ENCODE measurements around the gene TTC17.

DNA sequence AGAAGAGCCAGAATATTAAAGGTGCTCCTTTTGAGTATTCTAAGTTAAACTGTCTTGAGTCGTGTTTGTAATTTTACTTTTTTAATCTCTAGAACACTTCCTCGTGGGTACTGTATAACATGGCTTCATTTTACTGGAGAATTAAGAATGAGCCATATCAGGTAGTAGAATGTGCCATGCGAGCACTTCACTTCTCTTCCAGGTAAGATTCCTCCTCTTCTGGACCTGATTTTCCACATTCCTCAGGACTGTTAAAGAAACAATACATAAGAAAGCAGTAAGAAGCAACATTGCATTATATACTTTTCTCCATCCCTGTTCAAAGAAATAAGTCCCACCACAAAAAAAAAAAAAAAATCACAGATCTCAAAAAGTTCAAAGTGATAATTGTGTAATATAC is 37.9 kb downstream of the TTC17 start:
- no peak for TF ChIP-seq FOXK2 (conservative IDR thresholded peaks at IDR 0.05 in 1 of 2, IDR thresholded peaks at IDR 0.05 in 1 of 2; ENCODE audit: low read depth in 2 of 2)
- TF ChIP-seq ERF (CRISPR knock-in tag; IDR thresholded peaks at IDR 0.05), result no peak
- no peak for TF ChIP-seq POLR2A (conservative IDR thresholded peaks at IDR 0.05)
- TF ChIP-seq, protein P1, sequence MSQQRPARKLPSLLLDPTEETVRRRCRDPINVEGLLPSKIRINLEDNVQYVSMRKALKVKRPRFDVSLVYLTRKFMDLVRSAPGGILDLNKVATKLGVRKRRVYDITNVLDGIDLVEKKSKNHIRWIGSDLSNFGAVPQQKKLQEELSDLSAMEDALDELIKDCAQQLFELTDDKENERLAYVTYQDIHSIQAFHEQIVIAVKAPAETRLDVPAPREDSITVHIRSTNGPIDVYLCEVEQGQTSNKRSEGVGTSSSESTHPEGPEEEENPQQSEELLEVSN (IDR thresholded peaks at IDR 0.05; ENCODE audit: borderline replicate concordance in 1 of 2, extremely low read depth in 1 of 2, insufficient read depth in 1 of 2, insufficient read length in 1 of 2, low read depth in 1 of 2, low read length in 1 of 2, poor library complexity in 1 of 2, severe bottlenecking in 1 of 2), result no peak
- no peak for TF ChIP-seq ZKSCAN8 (CRISPR knock-in tag; IDR thresholded peaks at IDR 0.05)
- no peak for TF ChIP-seq HNRNPUL1 (IDR thresholded peaks at IDR 0.05; ENCODE audit: low read length)
- TF ChIP-seq MAFG (tag; conservative IDR thresholded peaks at IDR 0.05), result no peak
- no peak for TF ChIP-seq CREB1 (IDR thresholded peaks at IDR 0.05)
- no peak for TF ChIP-seq CREB1 (CRISPR knock-in tag; IDR thresholded peaks at IDR 0.05)
- TF ChIP-seq, protein P2, sequence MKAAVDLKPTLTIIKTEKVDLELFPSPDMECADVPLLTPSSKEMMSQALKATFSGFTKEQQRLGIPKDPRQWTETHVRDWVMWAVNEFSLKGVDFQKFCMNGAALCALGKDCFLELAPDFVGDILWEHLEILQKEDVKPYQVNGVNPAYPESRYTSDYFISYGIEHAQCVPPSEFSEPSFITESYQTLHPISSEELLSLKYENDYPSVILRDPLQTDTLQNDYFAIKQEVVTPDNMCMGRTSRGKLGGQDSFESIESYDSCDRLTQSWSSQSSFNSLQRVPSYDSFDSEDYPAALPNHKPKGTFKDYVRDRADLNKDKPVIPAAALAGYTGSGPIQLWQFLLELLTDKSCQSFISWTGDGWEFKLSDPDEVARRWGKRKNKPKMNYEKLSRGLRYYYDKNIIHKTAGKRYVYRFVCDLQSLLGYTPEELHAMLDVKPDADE (conservative IDR thresholded peaks at IDR 0.05; ENCODE audit: control insufficient read depth, low read depth, low read length), result no peak
- TF ChIP-seq, protein P3, sequence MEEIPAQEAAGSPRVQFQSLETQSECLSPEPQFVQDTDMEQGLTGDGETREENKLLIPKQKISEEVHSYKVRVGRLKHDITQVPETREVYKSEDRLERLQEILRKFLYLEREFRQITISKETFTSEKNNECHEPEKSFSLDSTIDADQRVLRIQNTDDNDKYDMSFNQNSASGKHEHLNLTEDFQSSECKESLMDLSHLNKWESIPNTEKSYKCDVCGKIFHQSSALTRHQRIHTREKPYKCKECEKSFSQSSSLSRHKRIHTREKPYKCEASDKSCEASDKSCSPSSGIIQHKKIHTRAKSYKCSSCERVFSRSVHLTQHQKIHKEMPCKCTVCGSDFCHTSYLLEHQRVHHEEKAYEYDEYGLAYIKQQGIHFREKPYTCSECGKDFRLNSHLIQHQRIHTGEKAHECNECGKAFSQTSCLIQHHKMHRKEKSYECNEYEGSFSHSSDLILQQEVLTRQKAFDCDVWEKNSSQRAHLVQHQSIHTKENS (CRISPR knock-in tag; IDR thresholded peaks at IDR 0.05), result no peak
- no peak for TF ChIP-seq TAF1 (IDR thresholded peaks at IDR 0.05; ENCODE audit: control insufficient read depth, extremely low read depth, insufficient read depth, low read length, severe bottlenecking)

Data from K562 (cell line).